Measurements from ENCODE around the gene PRM1. TPM values are rescaled to one million over a fixed set of nuclear protein-coding genes. Genes with fewer than 3 reads are reported as not detected.

Gene PRM1
- total and polyA plus RNA-seq, 2 experiments from 2014 or later, result not detected

DNA sequence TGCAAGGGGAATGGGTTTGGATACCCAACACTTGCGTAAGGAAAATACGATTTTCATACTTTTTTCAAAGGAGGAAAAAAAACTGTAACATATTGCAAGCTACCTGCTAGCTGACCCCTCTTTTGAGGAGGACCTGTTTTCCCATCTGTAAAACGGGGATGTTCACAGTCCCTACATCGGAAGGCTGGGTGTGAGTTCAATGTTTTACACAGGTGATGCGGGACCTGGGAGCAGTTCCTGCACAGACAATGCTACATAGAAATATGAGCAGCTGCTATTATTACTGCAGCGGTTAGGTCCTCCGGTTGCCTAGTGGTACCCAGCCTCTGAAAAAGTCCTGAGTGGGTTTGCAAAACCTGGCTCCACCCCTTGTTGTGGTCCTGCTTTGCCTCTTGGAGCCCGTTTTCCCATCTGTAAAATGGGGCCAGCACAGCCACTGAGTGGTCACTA, 28.6 kb downstream of the PRM1 start:
- Histone ChIP-seq H3K4me3 (no peak overlapping the region), H2AFZ (no peak overlapping the region), H3K27ac (no peak overlapping the region), H3K9me3 (ENCODE audit: low read depth) (no peaks in the 10 kb centered on the region), H4K20me1 (ENCODE audit: insufficient read depth, poor library complexity, severe bottlenecking) (peaks cover 35% of the 10 kb centered on the region), H3K79me2 (peaks cover 31% of the 10 kb centered on the region), H3K27me3 (no peaks in the 10 kb centered on the region), H3K36me3 (replicated peaks; ENCODE audit: insufficient read depth, low read depth) (no peaks in the 10 kb centered on the region), H3K4me2 (peak overlapping the region; percentile 98), H3K4me1 (ENCODE audit: insufficient read depth) (peaks cover 12% of the 10 kb centered on the region), H3K9me2 (replicated peaks; ENCODE audit: insufficient read depth) (no peaks in the 10 kb centered on the region)
- 86% methylated on average over 8 of the region's 8 CpGs for WGBS (ENCODE audit: low lambda C conversion rate, missing lambda C conversion rate)
- DNase-seq (ENCODE audit: low spot score), result no peak
- TF ChIP-seq, protein P1, sequence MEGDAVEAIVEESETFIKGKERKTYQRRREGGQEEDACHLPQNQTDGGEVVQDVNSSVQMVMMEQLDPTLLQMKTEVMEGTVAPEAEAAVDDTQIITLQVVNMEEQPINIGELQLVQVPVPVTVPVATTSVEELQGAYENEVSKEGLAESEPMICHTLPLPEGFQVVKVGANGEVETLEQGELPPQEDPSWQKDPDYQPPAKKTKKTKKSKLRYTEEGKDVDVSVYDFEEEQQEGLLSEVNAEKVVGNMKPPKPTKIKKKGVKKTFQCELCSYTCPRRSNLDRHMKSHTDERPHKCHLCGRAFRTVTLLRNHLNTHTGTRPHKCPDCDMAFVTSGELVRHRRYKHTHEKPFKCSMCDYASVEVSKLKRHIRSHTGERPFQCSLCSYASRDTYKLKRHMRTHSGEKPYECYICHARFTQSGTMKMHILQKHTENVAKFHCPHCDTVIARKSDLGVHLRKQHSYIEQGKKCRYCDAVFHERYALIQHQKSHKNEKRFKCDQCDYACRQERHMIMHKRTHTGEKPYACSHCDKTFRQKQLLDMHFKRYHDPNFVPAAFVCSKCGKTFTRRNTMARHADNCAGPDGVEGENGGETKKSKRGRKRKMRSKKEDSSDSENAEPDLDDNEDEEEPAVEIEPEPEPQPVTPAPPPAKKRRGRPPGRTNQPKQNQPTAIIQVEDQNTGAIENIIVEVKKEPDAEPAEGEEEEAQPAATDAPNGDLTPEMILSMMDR (IDR thresholded peaks at IDR 0.05; ENCODE audit: poor library complexity), result no peak
- TF ChIP-seq EZH2phosphoT487 (IDR thresholded peaks at IDR 0.05; ENCODE audit: low read depth, severe bottlenecking, unreplicated experiment) (no peak), EZH2 (IDR thresholded peaks at IDR 0.05; ENCODE audit: borderline replicate concordance) (no peak)

DNA sequence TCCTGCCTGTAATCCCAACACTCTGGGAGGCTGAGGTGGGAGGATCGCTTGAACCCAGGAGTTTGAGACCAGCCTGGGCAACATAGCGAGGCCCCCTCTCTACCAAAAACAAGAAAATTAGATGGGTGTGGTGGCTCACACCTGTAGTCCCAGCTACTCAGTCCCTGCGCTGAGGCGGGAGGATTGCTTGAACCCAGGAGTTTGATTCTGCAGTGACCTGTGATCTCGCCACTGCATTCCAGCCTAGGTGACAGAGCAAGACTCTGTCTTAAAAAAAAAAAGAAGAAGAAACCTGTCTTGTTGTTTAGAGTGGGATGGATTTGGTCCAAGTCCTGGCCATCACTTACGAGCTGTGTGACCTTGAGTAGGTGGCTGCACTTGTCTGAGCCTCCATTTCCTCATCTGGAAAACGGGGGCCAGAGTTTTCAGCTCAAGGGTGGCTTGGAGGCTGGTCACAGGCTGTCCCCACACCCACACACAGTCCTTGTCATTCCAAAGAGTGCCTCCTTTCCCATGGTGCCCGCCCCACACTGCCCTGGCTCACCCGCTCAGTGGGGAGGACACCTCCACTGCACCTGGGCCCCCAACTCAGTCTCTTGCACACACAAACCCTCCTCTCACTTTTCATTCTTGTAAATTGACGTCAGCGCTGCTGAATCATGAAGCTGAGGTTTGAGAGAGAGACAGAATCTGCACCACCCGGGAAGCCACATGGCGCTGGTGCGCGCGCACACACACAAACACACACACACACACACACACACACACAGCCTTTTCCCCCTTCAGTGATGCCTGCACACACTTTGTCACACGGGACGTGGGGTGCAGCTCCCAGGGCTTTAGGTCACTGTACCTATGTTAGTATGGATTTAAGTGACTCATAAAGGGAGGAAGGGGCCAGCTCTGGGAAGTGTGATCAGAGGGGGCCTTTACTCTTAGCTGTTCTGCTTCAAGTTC, 29.3 kb downstream of the PRM1 start:
- Histone ChIP-seq H3K36me3 (replicated peaks; ENCODE audit: insufficient read depth, low read depth) (no peaks in the 10 kb centered on the region), H3K9me3 (ENCODE audit: low read depth) (no peaks in the 10 kb centered on the region), H3K27ac (no peak overlapping the region), H3K4me1 (ENCODE audit: insufficient read depth) (peaks cover 8% of the 10 kb centered on the region), H3K79me2 (peaks cover 31% of the 10 kb centered on the region), H3K9me2 (replicated peaks; ENCODE audit: insufficient read depth) (no peaks in the 10 kb centered on the region), H2AFZ (no peak overlapping the region), H3K27me3 (no peaks in the 10 kb centered on the region), H4K20me1 (ENCODE audit: insufficient read depth, poor library complexity, severe bottlenecking) (peaks cover 35% of the 10 kb centered on the region), H3K4me2 (peak overlapping the region; percentile 98), H3K4me3 (no peak overlapping the region)
- no peak for DNase-seq (ENCODE audit: low spot score)
- no peak for TF ChIP-seq EZH2phosphoT487 (IDR thresholded peaks at IDR 0.05; ENCODE audit: low read depth, severe bottlenecking, unreplicated experiment)
- TF ChIP-seq, protein P1 (IDR thresholded peaks at IDR 0.05; ENCODE audit: poor library complexity), result no peak
- no peak for TF ChIP-seq EZH2 (IDR thresholded peaks at IDR 0.05; ENCODE audit: borderline replicate concordance)
- WGBS (ENCODE audit: low lambda C conversion rate, missing lambda C conversion rate), result 82% methylated on average over 18 of the region's 18 CpGs

DNA sequence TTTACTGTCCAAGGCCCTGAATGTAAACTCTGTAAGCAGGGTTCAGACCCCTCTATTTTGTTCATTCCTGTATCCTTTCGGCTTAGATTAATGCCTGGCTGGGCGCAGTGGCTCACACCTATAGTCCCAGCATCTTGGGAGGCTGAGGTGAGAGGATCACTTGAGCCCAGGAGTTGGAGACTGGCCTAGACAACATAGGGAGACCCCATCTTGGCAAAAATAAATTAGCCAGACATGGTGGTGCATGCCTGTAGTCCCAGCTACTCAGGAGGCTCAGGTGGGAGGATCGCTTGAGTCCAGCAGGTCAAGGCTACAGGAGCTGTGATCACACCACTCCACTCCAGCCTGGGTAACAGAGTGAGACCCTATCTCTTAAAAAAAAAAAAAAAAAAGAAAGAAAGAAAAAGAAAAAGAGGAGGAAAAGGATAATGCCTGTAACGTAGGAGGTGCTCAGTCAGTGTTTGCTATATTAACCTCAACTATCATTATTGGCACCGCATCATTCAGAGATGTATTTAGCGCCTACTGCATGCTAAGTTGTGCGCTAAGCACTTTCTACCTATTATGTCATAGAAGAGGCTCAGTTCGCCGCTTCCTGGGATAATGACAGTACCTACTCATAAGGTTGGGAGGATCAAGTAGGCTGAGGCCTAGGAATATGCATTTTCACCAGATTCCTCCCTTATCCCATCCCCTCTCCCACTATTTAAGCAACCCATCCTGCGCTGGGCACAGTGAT, 30.2 kb downstream of the PRM1 start:
- WGBS (ENCODE audit: low lambda C conversion rate, missing lambda C conversion rate), result 95% methylated on average over 10 of the region's 10 CpGs
- H2AFZ ChIP-seq, result no peak overlapping the region
- no peak for DNase-seq (ENCODE audit: low spot score)
- no peak overlapping the region for H3K4me2 ChIP-seq
- H3K27me3 ChIP-seq, result no peaks in the 10 kb centered on the region
- no peaks in the 10 kb centered on the region for H3K36me3 ChIP-seq (replicated peaks; ENCODE audit: insufficient read depth, low read depth)
- no peak for TF ChIP-seq EZH2 (IDR thresholded peaks at IDR 0.05; ENCODE audit: borderline replicate concordance)
- TF ChIP-seq, protein P1 (IDR thresholded peaks at IDR 0.05; ENCODE audit: poor library complexity), result no peak
- H3K79me2 ChIP-seq, result peaks cover 31% of the 10 kb centered on the region
- no peak overlapping the region for H3K4me3 ChIP-seq
- H3K4me1 ChIP-seq (ENCODE audit: insufficient read depth), result peaks cover 8% of the 10 kb centered on the region
- no peaks in the 10 kb centered on the region for H3K9me2 ChIP-seq (replicated peaks; ENCODE audit: insufficient read depth)
- peaks cover 35% of the 10 kb centered on the region for H4K20me1 ChIP-seq (ENCODE audit: insufficient read depth, poor library complexity, severe bottlenecking)
- H3K27ac ChIP-seq, result no peak overlapping the region
- no peaks in the 10 kb centered on the region for H3K9me3 ChIP-seq (ENCODE audit: low read depth)

All from hepatocyte (in vitro differentiated cells).